HG02970 (cell line): ENCODE data around the gene CDC42BPG.

Experiments used
- ATAC-seq: cut with Tn5 transposase; IDR thresholded peaks from one replicate; pipeline ENCODE4 v1.9.1; 2021; ENCODE audit warnings: mild to moderate bottlenecking, moderate library complexity, moderate number of reproducible peaks; ENCODE audit not compliant: unreplicated experiment, low FRiP score

The CDC42BPG gene

GRCh38 chr11:64796047-64796756, 48.3 kb downstream of the CDC42BPG start:
- ATAC-seq: no peak

- ATAC-seq: no peak
Measured at GRCh38 chr11:64794526-64794925, 49.9 kb downstream of the CDC42BPG start.

GRCh38 chr11:64793271-64794160, 50.9 kb downstream of the CDC42BPG start:
- no peak for ATAC-seq

- no peak for ATAC-seq
Measured at GRCh38 chr11:64792482-64792881, 52.0 kb downstream of the CDC42BPG start.

- no peak for ATAC-seq
Measured at GRCh38 chr11:64791781-64792291, 52.6 kb downstream of the CDC42BPG start.

- ATAC-seq: no peak
Measured at GRCh38 chr11:64790205-64791095, 54.0 kb downstream of the CDC42BPG start.

- ATAC-seq: no peak
Measured at GRCh38 chr11:64789331-64790204, 54.9 kb downstream of the CDC42BPG start.

- ATAC-seq: no peak
Measured at GRCh38 chr11:64788321-64789215, 55.9 kb downstream of the CDC42BPG start.

- ATAC-seq: no peak
Measured at GRCh38 chr11:64787526-64788320, 56.7 kb downstream of the CDC42BPG start.

- no peak for ATAC-seq
Measured at GRCh38 chr11:64786308-64786707, 58.1 kb downstream of the CDC42BPG start.

- ATAC-seq: no peak
Measured at GRCh38 chr11:64784813-64785581, 59.5 kb downstream of the CDC42BPG start.

GRCh38 chr11:64778473-64779298, 65.8 kb downstream of the CDC42BPG start, which contains the start of gene SF1:
TSS of gene SF1 (minus strand) at chr11:64778542. CDS start at chr11:64778392, 150 bp downstream.
- peak; percentile 74 for ATAC-seq

- peak; percentile 27 for ATAC-seq
Measured at GRCh38 chr11:64778223-64778472, 66.3 kb downstream of the CDC42BPG start.

- ATAC-seq: peak; percentile 31
Measured at GRCh38 chr11:64777449-64778222, 66.8 kb downstream of the CDC42BPG start.

- ATAC-seq: no peak
Measured at GRCh38 chr11:64776875-64777274, 67.6 kb downstream of the CDC42BPG start.

GRCh38 chr11:64776425-64776824, 68.0 kb downstream of the CDC42BPG start:
- ATAC-seq: no peak
